Kidney (tissue), 14 donors: ENCODE data around the gene DCHS2. TPM values are rescaled to one million over a fixed set of nuclear protein-coding genes. Genes with fewer than 3 reads are reported as not detected.

Source experiments
- DNase-seq, 5 donors: peaks; one replicate each; pipeline ENCODE4 v3.0.0-alpha.2; 2013 to 2020
- FAIRE-seq: peaks from 2 replicates; lab custom pipeline; 2012; peaks lifted over from hg19 to GRCh38; lab: Jason Lieb, UNC
- H3K27ac ChIP-seq, 2 donors: one replicate each; pipeline ENCODE4 v1.7.0; 2013; ENCODE audit warnings: low read depth in 2 of 2, low read length in 2 of 2, inconsistent platforms in 1 of 2
- H3K27me3 ChIP-seq: one replicate; pipeline ENCODE4 v1.7.1; 2013; ENCODE audit warnings: low read length, inconsistent platforms; ENCODE audit not compliant: control insufficient read depth, insufficient read depth
- H3K36me3 ChIP-seq, 3 donors: one replicate each; pipeline versions ENCODE4 v1.7.0 to v1.7.1; 2013; ENCODE audit warnings: low read length in 3 of 3, control low read depth in 1 of 3, inconsistent platforms in 1 of 3; ENCODE audit not compliant: insufficient read depth in 3 of 3, control insufficient read depth in 2 of 3
- H3K4me1 ChIP-seq, 3 donors: one replicate each; pipeline versions ENCODE4 v1.7.0 to v1.7.1; 2013; ENCODE audit warnings: low read length in 3 of 3, inconsistent platforms in 1 of 3, low read depth in 1 of 3; ENCODE audit not compliant: control insufficient read depth in 2 of 3, insufficient read depth in 2 of 3
- H3K4me3 ChIP-seq, 3 donors: one replicate each; pipeline versions ENCODE4 v1.7.0 to v1.8.1; 2013; ENCODE audit warnings: low read length in 3 of 3, control low read depth in 1 of 3, inconsistent platforms in 1 of 3
- H3K9ac ChIP-seq, 3 donors: one replicate each; pipeline versions ENCODE4 v1.7.0 to v1.7.1; 2013; ENCODE audit warnings: low read length in 3 of 3, control low read depth in 1 of 3, inconsistent platforms in 1 of 3
- H3K9me3 ChIP-seq, 3 donors: one replicate each; pipeline versions ENCODE4 v1.7.0 to v1.7.1; 2013; ENCODE audit warnings: low read length in 3 of 3, control low read depth in 1 of 3, inconsistent platforms in 1 of 3; ENCODE audit not compliant: control insufficient read depth in 2 of 3, insufficient read depth in 1 of 3
- intact Hi-C: fragments of 100-400 bp; cut with DNase I; formaldehyde crosslinking; loops from one replicate; pipeline ENCODE4 v1.11.1; 2022
- polyA plus RNA-seq: library from polyadenylated mRNA; stranded (reverse); fragments of 350-450 nt; fragmentation: Illumina TruSeq; extraction: RNeasy Lipid Tissue Mini Kit (QIAGEN cat#74804); gene quantifications from one replicate; pipeline ENCODE4 v1.2.3, GENCODE V29; 2014; ENCODE audit warnings: low read depth, low replicate concordance; ENCODE audit not compliant: insufficient read depth
- total RNA-seq: library from RNA; stranded (reverse); fragmentation: NEBNext Ultra II Directional; extraction: Animal tissue kit (Norgen Biotek cat#: 25700); gene quantifications from one replicate; pipeline ENCODE4 v1.2.1, GENCODE V29; 2021
- TF ChIP-seq, protein P1 (sequence below): IDR thresholded peaks from 3 replicates; pipeline ENCODE4 v1.5.1; 2012; ENCODE audit warnings: mild to moderate bottlenecking, moderate library complexity, borderline replicate concordance; ENCODE audit not compliant: insufficient read depth; ENCODE audit errors: extremely low read depth
- donor health status: control.
- donor health status: control.
- donor health status: control.
- donor health status: control.
- donor health status: control.
- donor health status: DM: yes; HTN: yes; CAD: no.
- donor health status: Normal renal cell carcinoma (clear cell type).

DCHS2 gene
- total and polyA plus RNA-seq, 2 donors from 2014 or later, result 0.47 TPM; not detected in 1

- no peaks in the 10 kb centered on the region for H3K36me3 ChIP-seq
- TF ChIP-seq, protein P1, sequence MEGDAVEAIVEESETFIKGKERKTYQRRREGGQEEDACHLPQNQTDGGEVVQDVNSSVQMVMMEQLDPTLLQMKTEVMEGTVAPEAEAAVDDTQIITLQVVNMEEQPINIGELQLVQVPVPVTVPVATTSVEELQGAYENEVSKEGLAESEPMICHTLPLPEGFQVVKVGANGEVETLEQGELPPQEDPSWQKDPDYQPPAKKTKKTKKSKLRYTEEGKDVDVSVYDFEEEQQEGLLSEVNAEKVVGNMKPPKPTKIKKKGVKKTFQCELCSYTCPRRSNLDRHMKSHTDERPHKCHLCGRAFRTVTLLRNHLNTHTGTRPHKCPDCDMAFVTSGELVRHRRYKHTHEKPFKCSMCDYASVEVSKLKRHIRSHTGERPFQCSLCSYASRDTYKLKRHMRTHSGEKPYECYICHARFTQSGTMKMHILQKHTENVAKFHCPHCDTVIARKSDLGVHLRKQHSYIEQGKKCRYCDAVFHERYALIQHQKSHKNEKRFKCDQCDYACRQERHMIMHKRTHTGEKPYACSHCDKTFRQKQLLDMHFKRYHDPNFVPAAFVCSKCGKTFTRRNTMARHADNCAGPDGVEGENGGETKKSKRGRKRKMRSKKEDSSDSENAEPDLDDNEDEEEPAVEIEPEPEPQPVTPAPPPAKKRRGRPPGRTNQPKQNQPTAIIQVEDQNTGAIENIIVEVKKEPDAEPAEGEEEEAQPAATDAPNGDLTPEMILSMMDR, result no peak
- H3K9ac ChIP-seq, result no peak overlapping the region
- H3K4me3 ChIP-seq, result no peak overlapping the region
- H3K27ac ChIP-seq, result no peak overlapping the region
- intact Hi-C loops, result no loop called here
- DNase-seq, result no peak
- H3K27me3 ChIP-seq, result no peaks in the 10 kb centered on the region
- no peak for FAIRE-seq
- no peaks in the 10 kb centered on the region for H3K9me3 ChIP-seq
- no peaks in the 10 kb centered on the region for H3K4me1 ChIP-seq
Measured at GRCh38 chr4:154294652-154295350, 196.8 kb downstream of the DCHS2 start.

GRCh38 chr4:154293427-154293826, 198.2 kb downstream of the DCHS2 start:
- intact Hi-C loops, result no loop called here
- TF ChIP-seq, protein P1, result no peak
- no peaks in the 10 kb centered on the region for H3K4me1 ChIP-seq
- H3K9ac ChIP-seq, result no peak overlapping the region
- H3K27ac ChIP-seq, result no peak overlapping the region
- no peaks in the 10 kb centered on the region for H3K27me3 ChIP-seq
- no peak overlapping the region for H3K4me3 ChIP-seq
- H3K9me3 ChIP-seq, result peaks cover 0 to 4% (median 0%) of the 10 kb centered on the region in 3 donors
- DNase-seq (no peak), FAIRE-seq (no peak)
- H3K36me3 ChIP-seq, result no peaks in the 10 kb centered on the region

- Histone ChIP-seq H3K9me3 (peaks cover 0 to 4% (median 0%) of the 10 kb centered on the region in 3 donors), H3K27me3 (no peaks in the 10 kb centered on the region), H3K27ac (no peak overlapping the region), H3K9ac (no peak overlapping the region), H3K4me1 (no peaks in the 10 kb centered on the region), H3K36me3 (no peaks in the 10 kb centered on the region), H3K4me3 (no peak overlapping the region)
- intact Hi-C loops, result no loop called here
- TF ChIP-seq, protein P1, result no peak
- DNase-seq (no peak), FAIRE-seq (no peak)
Measured at GRCh38 chr4:154292589-154292988, 199.0 kb downstream of the DCHS2 start.
